ENCODE data around the gene MAPRE2. TPM values are rescaled to one million over a fixed set of nuclear protein-coding genes. Genes with fewer than 3 reads are reported as not detected.
A peak's percentile ranks its signal among the peaks of the same experiment; 100 is the strongest.

Gene MAPRE2
- total RNA-seq, 1 experiment from 2014 or later: 29.4 TPM

DNA sequence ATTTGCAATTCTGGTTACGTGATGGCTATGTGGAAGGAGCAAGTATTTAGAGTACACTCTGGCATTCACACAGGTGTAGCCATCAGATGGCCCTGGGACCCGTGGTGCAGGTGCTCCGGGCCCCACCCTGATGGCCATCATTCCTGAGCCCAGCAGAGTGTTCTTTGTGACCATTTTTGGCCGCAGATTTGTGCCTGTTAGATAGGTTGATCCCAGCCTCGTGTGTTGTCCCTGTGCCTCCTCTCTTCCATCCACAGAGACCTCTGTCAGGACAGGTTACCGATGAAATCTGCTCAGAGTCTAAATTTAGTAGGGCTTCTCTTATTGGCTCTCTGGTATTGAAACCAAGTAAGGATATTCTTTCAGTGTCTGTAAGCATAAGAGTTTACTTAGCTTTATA, 33.9 kb downstream of the MAPRE2 start:
- H4K8ac ChIP-seq (replicated peaks; ENCODE audit: insufficient read length, low read depth, low read length): no peak overlapping the region
- no peak overlapping the region for H2BK15ac ChIP-seq (ENCODE audit: low read depth, low read length)
- H3K27me3 ChIP-seq (ENCODE audit: insufficient read depth, low read length): no peaks in the 10 kb centered on the region
- H2BK20ac ChIP-seq (ENCODE audit: low read depth, low read length, poor library complexity, severe bottlenecking): no peak overlapping the region
- H3K56ac ChIP-seq (ENCODE audit: insufficient read length, low read depth, low read length): no peak overlapping the region
- H3K4me1 ChIP-seq (ENCODE audit: insufficient read depth, low read length): no peaks in the 10 kb centered on the region
- H3K79me1 ChIP-seq (ENCODE audit: insufficient read depth, low read depth, low read length, poor library complexity, severe bottlenecking): no peaks in the 10 kb centered on the region
- no peak overlapping the region for H2BK5ac ChIP-seq (ENCODE audit: insufficient read length, low read length)
- H3K23ac ChIP-seq (ENCODE audit: insufficient read length, low read depth, low read length): no peak overlapping the region
- H4K20me1 ChIP-seq (ENCODE audit: control insufficient read depth, insufficient read depth, insufficient read length): no peaks in the 10 kb centered on the region
- WGBS (ENCODE audit: extremely low coverage, insufficient read length, low lambda C conversion rate): no CpG with 5 or more reads among the region's 6 CpGs
- no peaks in the 10 kb centered on the region for H3K9me3 ChIP-seq (ENCODE audit: control insufficient read depth, low read depth, low read length)
- no peaks in the 10 kb centered on the region for H3K23me2 ChIP-seq (ENCODE audit: insufficient read length, low read depth, low read length, poor library complexity, severe bottlenecking)
- H3K36me3 Mint-ChIP-seq (ENCODE audit: insufficient read depth in 1 of 3, low read depth in 3 of 3): peaks cover 0 to 9% (median 0%) of the 10 kb centered on the region in 3 experiments; a peak in 2 of 7 replicates
- no peaks in the 10 kb centered on the region for H3K27me3 Mint-ChIP-seq (ENCODE audit: low read depth)
- H2AK5ac ChIP-seq (ENCODE audit: insufficient read length, low read length): no peak overlapping the region
- no peak overlapping the region for H3K18ac ChIP-seq (ENCODE audit: insufficient read length, low read depth, low read length)
- TF ChIP-seq CTCF (conservative IDR thresholded peaks at IDR 0.05): no peak
- H4K91ac ChIP-seq (ENCODE audit: insufficient read length, low read depth, low read length): no peak overlapping the region
- no peak overlapping the region for H3K9ac ChIP-seq (ENCODE audit: extremely low read depth, insufficient read length, low read length)
- H3K4ac ChIP-seq (ENCODE audit: low read depth, low read length): no peak overlapping the region
- peaks cover 16 to 17% of the 10 kb centered on the region in 2 experiments for H3K4me1 Mint-ChIP-seq
- H4K5ac ChIP-seq (ENCODE audit: insufficient read length, low read depth, low read length): no peak overlapping the region
- H3T11ph ChIP-seq (ENCODE audit: low read length): no peak overlapping the region
- no peak overlapping the region; a peak in 1 of 5 replicates for H3K4me3 Mint-ChIP-seq
- H2AFZ ChIP-seq (ENCODE audit: low read length): no peak overlapping the region
- peak overlapping the region in 1 of 3 experiments; percentile 55; a peak in 1 of 7 replicates for H3K27ac Mint-ChIP-seq
- H3K27ac ChIP-seq (ENCODE audit: insufficient read length, low read depth, low read length): no peak overlapping the region
- H2BK12ac ChIP-seq (ENCODE audit: insufficient read length, low read depth, low read length): no peak overlapping the region
- H3K9me3 Mint-ChIP-seq: no peaks in the 10 kb centered on the region
- H3K14ac ChIP-seq (ENCODE audit: insufficient read depth, low read length): no peak overlapping the region
- H3K79me2 ChIP-seq (ENCODE audit: insufficient read depth, low read length): no peaks in the 10 kb centered on the region
- no peak for DNase-seq
- H2BK120ac ChIP-seq (ENCODE audit: low read depth, low read length, poor library complexity, severe bottlenecking): no peak overlapping the region
- H3K4me2 ChIP-seq (ENCODE audit: insufficient read depth, insufficient read length, low read length): no peak overlapping the region

Data from H9 (cell line).